GM19438 (cell line): ENCODE measurements around the gene ABHD11.
A peak's percentile ranks its signal among the peaks of the same experiment; 100 is the strongest.
"Not testable (repeated sequence)": the region's sequence is repeated elsewhere in the genome, so short reads cannot be mapped to it uniquely, and the experiment has no call there.

Experiments used
- ATAC-seq: cut with Tn5 transposase; IDR thresholded peaks from one replicate; pipeline ENCODE4 v1.9.1; 2021; ENCODE audit warnings: low read depth; ENCODE audit not compliant: unreplicated experiment

The ABHD11 gene

DNA sequence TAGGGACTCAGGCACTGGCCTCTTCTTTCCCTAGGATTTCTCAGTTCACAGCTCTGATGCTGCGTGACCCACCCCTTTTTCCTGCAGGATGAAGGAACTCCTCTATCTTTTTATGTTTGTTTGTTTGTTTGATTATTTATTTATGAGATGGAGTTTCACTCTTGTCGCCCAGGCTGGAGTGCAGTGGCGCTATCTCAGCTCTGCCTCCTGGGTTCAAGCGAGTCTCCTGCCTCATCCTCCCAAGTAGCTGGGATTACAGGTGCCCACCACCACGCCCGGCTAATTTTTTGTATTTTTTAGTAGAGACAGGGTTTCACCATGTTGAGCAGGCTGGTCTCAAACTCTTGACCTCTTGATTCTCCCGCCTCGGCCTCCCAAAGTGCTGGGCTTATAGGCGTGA is 18.2 kb downstream of the ABHD11 start:
- not testable (repeated sequence) for ATAC-seq

DNA sequence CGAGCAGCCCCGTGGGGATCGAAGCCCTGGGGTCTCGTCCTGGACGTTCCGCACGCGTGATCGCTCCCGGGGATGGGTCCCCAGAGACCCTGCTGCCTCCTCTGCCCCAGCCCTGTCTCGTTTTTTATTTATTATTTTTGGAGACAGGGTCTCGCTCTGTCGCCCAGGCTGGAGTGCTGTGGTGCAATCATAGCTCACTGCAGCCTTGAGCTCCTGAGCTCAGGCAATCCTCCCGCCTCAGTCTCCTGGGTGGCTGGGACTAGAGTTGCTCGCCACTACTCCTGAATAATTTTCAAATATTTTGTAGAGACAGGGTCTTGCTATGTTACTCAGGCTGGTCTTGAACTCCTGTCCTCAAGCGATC is 18.8 kb downstream of the ABHD11 start:
- no peak for ATAC-seq

DNA sequence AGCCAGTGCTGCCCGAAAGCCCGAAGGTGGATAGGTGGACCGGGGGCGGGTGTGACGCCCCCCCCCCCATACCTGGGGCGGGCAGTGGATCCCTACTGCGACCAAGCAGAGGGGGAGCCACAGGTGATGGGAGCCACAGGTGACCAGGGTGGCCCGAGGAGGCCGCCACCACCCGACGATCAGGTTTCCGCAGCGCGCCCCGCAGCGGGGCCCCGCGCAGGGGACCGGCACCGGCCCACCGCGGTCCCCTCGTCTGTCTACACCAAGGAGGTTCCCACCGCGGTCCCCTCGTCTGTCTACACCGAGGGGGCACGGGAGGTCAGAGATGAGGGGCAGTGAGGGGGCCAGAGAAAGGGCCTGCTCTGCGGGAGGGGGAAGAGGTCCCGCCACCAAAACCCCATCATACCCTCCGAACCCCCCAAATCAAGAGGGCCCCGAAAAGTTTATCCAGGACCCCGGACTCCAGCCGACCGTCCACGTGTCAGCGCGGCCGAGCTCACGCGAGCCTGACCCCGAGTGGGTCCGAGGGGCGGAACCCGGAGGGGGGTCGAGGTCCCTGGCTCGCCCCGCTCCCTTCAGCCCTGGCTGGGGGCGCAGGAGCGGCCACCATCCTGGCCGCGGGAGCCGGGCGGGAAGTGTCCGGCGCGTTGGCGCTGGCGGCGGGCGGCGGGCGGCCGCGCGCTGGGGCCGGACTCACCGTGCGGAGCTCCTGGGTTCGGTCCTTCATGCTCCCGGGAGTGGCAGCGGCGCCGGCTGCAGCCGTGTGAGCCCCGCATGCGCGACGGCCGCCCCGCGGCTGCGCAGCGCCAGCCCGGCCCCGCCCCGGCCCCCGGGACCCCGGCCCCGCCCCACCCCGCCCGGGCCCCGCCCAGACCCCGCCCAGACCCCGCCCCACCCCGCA is 19.4 kb downstream of the ABHD11 start, which contains the start of gene STX1A:
Gene STX1A, minus strand, starts transcription at position 765 of the 901 bp plus-strand sequence. Its CDS starts 38 bp downstream, at position 727.
- no peak for ATAC-seq

DNA sequence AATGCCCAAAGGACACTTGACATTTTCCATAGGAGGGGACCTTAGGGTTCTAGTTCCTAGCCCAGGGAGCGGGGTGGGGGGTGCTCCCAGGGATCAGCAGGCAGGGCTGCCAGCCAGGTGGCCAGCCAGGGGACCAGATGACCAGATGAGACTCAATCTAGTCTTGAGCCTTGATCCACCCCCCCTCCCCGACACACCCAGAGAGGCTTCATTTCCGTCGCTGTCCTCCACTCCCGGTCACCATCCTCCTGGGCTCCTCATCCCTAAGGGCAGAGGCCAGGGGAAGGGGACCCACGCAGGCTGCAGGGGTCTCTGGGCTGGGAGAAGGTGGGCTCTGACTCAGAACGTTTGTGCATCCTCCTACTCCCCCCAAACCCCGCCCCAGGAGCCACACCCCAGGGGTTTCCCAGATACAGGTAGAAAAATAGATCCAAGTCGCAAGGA is 20.1 kb downstream of the ABHD11 start:
- ATAC-seq = no peak

DNA sequence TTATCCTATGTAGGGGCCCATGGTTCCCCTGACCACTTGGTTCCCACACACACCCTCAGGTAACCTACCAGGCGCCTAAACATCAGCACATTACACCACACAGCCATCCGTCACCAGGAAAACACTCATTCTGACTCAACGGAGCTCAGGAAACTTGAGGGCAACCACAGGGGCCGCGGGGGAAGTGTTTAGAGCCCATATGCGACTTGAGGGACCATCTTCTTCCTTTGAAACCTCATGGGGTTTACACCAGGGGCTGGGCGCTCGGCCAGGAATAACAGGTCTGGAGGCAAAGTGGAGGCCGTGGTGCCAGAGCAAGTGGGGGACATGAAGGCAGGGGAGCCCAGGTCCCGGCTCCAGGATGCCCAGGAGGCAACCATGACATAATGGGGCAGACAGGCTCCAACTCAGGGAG is 20.6 kb downstream of the ABHD11 start:
- ATAC-seq = peak; percentile 44

DNA sequence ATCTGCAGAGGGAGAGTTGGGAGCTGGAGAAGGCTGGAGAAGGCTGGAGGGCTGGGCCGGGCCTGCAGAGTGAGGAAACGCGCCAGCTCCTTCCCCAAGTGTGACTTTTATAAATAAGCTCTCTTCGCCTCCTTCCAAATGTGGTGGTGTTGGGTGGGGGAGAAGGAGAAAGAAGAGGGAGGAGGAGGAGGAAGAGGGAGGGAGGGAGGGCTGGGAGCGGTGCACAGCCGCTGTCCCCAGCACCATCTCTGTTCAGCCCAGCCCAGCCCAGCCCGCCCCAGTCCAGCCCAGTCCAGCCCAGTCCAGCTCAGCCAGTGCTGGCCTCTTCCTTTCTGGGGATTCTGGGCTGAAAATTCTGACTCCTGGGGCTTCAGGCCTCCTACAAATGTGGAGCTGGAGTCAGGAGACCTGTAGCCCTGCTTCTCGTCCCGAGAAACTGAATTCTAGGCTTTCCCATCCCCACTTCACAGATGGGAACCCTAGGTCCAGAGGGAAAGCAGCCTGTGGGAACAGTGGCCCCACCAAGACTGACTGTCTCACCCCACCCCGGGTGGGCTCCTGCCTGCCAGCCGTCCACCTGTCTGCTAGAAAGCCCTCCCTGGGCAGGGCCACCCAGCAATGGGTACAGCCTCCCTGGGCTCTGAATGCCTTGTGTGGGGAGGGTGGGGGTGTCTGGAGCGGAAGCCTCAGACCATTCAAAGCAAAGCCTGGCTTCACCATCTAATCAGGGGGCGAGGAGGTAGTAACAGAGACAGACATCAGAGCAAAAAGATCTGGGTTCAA is 21.4 kb downstream of the ABHD11 start:
- ATAC-seq = no peak

DNA sequence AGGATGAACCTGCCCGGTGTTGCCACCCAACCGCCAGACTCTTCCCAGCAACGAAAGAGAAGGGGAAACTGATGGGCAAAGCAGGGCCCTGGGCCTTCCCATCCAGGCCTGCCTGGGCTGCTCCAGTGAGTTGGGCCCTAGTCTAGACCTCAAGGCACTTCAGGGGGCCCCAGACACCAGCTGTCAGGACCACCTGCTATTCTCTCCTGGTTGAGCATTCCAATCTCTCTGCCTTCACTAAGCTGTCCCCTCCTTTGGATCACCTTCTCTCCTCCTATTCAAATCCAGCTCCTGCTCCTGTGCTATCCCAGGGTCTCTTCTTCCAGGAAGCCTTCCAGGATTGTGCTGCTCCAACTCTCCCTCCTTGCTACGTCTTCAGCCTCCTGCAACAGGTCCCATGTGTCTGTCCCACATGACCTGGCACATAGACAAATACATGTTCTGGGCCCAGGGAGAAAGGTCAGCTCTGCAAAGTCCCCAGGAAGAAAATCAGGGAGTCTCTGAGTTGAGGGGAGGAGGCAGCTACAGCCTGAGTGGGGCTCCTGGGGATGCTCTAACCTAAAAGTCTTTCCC is 22.2 kb downstream of the ABHD11 start:
- no peak for ATAC-seq

DNA sequence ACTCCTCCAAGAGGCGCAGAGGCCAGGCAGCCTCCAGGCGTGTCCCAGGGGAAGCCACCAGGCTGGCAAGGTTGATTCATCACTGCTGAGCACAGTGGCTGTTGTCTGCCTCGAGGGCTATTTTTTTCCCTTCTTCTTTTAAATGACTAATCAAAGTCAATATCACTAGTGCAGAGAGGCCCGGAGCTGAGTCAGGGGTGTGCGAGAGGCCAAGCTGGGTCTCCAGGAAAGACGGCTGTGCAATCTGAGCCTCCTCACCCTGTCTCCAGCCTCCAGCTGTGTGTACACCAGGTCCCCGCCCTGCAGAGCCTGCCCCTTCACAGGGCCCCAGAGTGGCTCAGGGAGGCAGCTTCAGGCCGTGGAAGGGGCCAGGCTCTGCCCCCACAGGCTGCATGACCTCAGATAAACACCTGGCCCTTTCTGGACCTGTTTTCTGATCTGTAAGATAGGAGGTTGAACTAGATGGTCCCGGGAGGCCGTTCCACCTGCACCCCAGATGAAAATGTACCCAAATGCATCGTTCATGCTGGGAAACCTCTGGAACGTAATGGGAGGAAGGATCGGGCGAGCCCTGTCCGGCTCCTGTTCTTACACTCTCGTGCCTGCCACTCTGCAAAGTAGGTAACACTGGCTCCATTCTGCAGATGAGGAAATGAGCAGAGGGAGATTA is 22.8 kb downstream of the ABHD11 start:
- no peak for ATAC-seq

DNA sequence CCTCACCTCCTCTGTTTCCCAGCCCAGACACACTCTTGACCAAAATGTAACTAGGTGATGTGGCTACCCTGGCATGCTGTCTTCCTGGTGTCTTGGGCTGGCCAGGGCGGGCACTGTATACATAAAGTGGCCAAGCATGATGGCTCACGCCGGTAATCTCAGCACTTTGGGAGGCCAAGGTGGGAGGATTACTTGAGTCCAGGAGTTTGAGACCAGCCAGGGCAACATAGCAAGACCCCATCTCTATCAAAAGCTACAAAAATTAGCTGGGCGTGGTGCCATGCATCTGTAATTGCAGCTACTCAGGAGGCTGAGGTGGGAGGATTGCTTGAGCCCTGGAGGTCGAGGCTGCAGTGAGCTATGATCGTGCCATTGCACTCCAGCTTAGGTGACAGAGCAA is 25.3 kb downstream of the ABHD11 start:
- ATAC-seq = not testable (repeated sequence)

DNA sequence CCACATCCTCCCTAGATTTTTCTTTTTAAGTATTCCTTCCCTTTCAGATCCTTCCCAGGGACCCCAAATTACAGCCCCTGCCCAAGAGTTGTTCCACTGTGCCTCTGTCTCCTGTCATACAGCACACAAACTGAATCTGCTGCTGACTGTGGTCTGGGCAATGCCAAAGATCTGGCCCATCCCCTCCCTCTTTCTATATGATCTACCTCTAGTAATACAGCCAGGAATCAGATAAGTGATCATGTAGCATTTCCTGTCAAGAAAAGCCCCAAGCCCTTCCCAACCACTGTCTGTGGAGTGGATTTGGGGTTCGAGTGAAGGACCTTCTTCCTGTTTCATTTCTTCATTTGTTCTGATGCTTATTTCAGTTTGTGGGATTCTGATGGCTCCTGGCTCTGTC is 25.8 kb downstream of the ABHD11 start:
- no peak for ATAC-seq

DNA sequence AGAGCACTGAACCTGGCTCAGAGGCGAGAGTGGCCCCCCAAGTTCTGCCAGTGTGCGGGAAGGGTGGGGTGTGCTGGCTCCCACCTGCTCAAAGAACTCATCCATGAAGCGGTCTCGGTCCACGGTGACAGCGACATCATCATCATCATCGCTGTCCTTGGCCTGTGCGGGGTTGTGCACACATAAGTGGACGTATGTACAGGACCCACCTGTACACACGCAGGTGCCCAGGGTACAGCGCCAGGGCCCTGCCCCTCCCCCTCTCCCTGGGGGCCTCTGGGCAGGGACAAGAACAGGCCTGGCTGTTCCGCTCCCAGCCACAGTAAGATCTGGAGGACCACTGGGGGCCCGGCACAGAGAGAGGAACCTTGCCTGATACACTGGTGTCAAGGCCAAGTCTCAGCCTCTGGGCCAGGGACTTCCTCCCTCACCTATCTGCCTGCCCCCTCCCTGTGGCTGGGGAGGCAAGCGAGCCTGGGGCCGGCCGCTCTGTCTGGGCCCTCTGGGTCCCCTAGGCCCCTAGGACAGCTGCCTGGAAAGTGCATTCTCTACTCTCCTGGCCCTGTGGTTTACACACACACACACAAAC is 29.5 kb downstream of the ABHD11 start:
- ATAC-seq = no peak

DNA sequence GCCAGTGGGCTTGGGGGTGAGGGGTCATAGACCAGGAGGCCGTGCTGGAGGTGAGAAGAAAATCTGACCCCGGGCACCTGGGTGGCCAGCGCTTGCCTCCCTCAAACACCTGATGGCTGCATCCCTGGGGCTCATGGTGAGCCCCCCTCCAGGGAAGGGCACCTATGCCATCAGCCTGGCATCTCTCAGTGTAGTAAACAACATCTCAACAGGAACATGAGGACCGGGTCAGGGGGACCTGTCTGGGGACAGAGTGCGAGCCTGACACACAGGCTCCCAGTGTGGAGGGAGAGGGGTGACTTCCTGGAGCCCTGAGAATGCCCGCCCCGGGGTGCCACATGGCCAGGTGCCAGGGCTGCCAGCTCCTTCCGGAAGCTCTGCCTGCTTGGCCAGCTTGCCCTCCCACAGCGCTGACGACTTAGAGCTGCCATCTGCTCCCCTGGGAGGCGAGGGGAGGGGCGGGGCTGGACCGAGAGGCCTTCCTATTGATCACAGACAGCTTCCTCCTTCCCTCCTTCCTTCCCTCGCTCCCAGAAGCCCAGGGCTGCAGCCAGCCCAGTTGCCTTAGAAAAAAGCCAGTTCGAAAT is 31.5 kb downstream of the ABHD11 start:
- no peak for ATAC-seq

DNA sequence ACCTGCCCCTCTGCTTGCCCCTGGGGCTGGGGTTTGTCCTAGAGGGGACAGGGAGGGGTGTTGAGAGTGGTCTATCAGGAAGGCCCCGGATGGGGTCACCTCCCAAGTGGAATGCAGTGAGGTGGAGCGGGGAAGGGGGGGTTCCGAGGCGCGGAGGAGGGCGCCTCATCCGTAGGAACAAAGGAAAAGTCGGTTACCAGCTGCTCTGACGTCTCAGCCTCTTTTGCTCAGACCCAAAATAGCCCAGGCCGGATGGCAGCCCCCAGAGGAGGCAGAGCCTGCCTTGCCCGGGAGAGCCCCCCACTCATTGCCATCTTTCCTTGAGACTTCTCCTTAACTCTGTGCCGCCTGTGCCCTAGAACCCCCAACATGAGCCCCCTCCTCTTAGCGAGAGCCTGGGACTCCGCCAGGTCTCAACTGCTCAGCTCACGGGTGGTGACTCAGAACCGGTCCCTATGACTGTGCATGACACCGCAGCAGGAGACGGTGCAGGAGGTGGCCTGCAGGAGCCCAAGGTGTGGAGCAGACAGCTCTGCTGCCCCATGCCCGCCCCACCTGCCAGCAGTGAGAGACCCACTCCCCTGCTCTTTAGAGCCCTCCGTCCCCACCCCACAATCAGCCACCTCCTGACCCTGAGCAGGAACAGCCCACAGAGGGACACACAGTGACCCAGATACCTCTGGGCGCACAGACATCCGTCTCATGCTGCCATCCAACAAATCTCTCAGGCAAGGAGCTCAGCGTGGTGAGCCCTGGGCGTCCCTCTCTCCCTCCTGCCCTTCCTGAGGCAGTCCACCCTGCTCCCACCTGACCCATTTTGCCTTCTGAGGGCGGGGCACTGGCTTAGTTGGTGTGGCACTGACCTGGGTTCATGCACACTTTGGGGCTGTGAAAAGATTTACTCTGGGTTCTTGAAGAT is 32.2 kb downstream of the ABHD11 start:
- no peak for ATAC-seq

DNA sequence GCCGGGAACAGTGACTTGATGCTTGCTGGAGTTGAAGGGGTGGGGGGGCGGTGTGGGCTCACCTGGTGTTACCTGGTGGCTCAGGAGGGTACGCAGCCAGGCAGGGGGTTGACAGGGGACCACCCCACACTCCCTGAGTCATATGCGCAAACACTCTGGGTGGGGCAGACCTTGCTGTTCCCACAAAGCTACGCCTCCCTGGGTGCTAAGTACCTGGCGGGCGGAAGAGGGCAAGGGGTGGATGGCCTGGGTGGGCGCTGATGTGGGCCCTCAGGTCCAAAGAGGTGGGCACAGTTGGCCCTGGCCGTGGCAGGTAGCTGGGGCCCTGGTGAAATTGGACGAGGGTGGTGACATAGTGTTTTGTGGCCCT is 33.1 kb downstream of the ABHD11 start:
- ATAC-seq = no peak

DNA sequence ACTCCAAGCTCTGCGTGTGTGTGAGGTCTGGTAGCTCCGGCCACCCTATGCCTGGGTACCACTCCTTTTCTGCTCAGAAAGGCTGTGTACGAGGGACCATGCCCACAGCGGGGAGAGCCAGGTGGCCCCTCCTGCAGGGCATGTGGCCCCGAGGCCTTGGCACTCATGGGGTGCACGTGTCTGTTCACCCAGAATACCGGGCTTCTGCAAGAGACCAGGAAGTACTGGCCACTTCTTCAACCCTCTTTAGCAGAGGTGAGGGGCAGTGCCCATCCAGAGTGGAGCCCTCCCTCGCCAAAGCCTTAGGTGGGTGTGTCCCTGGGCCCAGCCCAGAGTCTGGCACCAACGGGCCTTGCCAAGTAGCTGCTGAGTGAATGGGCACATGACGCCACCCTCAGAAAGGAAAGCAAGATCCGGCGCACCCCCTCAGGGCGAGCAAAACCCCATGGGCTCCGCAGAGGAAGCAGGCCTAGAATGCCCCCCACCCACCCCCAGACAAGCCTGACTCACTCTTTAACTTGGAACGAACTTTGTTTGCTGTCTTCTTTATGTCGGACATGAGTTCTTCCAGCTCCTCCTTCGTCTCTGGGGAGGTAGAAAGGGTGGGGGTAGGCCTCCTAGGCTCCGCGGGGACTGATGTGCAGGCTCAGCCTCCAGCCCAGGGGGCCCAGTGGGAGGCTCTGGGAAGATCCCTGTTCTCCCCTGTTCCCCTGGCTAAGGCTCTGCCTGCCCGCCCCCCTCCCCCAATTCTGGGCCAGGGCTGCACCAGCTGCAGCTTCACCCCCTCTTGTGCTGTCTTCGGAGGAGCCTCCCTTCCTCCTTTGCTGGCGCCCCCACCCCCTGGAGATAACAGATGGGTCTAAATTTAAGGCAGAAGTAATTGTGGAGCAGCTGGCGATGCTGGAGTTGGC is 33.7 kb downstream of the ABHD11 start:
- no peak for ATAC-seq

DNA sequence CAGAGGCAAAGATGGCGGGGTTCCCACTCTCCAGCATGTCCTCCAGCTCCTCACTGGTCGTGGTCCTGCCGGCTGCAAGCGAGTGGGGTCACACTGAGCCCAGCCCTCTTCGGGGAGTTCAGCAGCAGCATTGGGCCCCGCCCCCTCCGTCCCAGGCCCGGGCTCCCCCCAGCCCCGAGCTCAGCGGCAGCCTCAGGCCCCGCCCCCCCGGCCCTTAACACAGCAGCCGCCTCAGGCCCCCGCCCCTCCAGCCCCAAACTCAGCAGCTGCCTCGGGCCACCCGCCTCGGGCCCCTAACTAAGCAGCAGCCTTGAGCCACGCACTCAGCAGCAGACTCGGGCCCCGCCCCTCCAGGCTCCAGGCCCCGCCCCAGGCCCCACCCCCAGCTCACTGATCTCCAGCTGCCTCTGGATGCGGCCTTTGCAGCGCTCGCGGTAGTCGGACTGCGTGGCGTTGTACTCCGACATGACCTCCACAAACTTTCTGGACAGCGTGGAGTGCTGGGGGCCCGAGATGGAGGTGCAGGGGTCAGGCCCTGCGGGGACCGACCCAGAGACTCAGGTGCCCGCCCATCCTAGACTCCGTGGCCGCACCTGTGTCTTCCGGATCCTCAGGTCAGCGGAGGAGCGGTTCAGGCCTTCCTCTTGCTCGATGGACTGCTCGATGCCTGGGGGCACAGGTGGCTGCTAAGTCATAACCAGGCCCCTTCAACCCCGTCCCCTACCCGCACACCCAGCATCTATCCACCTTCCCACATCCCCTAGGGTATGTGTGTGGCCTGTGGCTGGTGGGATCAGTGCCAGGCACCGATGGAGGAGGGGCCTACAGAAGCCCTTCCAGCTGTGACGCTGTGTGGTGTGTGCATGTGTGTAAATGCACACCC is 34.6 kb downstream of the ABHD11 start:
- ATAC-seq = no peak

DNA sequence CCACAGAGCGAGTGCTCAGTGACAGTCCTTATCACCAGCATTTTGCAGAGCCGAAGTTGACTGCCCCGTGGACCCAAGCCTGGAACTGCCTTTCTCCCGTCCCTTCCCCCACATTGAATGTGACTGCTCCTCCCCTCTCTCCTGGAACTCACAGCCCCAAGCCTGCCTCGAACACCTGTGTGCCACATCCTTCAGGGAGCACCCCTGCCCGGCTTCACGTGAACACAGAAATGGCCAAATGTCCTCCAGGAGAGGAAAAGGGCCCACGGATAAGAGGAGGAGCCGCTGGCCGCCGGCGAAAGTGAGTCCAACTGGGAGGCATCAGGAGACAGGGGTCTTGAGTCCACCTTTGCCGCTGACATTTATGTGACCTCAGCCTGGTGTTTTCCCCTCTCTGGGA is 35.4 kb downstream of the ABHD11 start:
- no peak for ATAC-seq
